ENCODE measurements around the gene PKNOX2. TPM values are rescaled to one million over a fixed set of nuclear protein-coding genes. Genes with fewer than 3 reads are reported as not detected.

PKNOX2 gene
- total RNA-seq, 1 donor from 2014 or later, result not detected

DNA sequence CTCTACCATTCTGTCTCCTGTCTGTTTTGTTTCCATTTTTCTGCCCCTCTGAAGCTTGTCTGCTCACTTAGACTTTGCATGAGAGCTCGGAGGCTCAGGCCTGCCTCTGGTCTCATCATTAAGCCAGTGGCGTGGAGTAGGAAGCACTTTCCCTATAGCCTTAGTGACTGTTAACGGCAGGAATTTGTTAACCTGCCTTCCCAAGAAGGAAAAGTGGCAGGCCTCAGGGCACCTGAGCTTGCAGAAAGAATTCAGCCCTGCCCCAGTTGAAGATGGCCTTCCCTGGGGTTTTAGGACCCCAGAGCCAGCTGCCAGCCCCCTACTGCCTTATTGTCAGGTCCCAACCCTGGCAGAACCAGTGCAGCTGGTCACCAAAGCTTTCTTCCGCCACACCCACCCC is 93.2 kb downstream of the PKNOX2 start:
- intact Hi-C loops (cut with micrococcal nuclease), result no loop called here

GRCh38 chr11:125258291-125259032 is 93.9 kb downstream of the PKNOX2 start:
- intact Hi-C loops (cut with micrococcal nuclease), result no loop called here

DNA sequence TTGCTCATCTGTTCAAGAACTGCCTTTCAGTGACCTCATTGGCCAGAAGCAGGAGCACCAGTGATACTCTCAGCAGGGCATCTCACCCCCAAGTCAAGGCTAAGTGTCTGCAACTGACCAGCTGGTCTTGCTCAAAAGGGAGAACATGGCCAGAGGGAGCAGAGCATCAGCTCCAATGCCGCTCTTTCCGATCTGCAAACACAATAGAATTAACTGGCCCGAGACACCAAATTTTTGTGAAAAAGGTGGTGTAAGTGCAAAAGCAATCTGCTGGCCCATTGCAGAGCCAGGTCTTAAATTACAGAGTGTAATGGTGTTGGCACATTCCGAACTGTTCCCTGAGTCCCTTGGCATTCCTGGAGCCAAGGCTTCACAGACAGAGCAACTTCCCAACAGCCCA is 97.0 kb downstream of the PKNOX2 start:
- intact Hi-C loops (cut with micrococcal nuclease), result no loop called here

- intact Hi-C loops (cut with micrococcal nuclease), result no loop called here
Observed at GRCh38 chr11:125262194-125262829, 97.8 kb downstream of the PKNOX2 start.

DNA sequence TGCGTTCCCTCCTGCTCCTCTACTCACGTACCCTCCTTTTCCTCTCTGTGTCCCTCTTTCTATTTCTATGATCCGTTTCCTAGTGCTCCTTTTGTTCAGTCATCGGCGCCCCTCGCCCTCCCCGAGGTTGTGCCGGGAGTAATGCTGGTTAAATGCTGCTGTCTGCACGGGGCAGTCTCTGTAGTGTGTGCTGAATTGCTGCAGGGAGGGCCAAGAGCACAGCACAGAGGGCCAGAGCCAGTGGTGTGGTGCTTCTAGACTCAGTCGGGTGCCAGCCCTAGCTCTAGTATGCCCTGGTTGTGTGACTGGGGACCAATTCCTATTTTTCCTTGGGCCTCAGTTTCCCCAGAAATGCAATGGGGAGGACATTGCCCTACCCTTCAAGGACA is 98.3 kb downstream of the PKNOX2 start:
- intact Hi-C loops (cut with micrococcal nuclease), result no loop called here

GRCh38 chr11:125263268-125263790 is 98.8 kb downstream of the PKNOX2 start:
- intact Hi-C loops (cut with micrococcal nuclease), result no loop called here

- intact Hi-C loops (cut with micrococcal nuclease), result no loop called here
Observed at GRCh38 chr11:125264100-125265022, 99.8 kb downstream of the PKNOX2 start.

DNA sequence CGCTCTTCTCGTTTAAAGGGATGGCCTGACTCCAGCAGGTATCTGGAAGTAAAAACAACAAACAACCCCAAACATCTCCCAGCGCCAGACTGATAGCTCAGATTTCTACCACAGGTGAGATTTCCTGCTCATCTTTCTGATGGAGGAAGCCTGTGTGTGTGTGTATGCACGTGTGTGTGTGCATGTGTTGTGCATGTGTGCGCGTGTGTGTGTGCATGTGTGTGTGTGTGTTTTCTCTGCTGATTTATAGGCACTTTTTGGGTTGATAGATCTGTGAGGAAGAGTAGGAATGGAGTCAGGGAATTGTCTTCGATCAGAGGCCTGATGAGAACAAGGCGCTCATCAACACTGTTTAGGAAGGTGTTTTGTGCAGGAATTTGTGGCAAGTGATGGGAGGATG is 103.0 kb downstream of the PKNOX2 start:
- intact Hi-C loops (cut with micrococcal nuclease), result no loop called here

DNA sequence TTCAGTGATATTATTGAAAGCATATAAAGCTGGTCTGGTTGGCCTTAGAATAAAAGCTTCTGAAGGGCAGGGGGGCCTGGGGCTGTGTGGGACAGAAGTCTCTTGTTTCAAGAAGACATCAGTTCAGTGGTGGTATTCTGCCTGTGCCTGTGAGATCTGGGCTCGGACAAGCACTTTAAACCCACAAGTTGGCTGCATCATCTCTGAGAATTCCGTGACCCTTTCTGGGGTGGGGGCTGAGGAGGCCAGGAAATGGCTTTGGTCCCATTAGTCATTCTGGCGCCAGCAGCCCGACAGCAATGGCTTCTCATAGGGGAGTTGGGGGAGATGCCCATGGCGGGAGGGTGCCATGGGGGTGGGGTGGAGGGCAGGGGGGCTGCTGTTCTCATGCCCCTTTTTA is 104.1 kb downstream of the PKNOX2 start:
- intact Hi-C loops (cut with micrococcal nuclease), result no loop called here

DNA sequence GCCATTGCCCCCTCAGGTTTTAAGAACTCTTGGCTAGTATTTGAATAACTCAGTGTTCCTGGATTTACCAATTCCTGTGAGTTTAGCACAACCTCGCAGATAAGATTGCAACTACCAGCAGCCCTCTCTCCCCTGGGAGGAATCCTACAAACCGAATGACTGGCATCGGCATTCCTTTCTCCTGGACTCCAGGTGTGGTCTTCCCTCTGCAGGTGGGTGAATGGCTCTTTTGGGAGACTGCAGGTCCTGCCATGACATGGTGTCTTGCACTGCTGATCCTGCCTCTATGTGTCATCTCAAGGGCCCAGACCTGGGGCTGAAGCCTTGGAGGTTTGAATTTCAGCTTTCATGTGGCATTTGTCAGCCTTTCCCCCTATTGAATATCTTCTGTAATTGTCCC is 105.6 kb downstream of the PKNOX2 start:
- intact Hi-C loops (cut with micrococcal nuclease), result no loop called here

- intact Hi-C loops (cut with micrococcal nuclease), result no loop called here
Observed at GRCh38 chr11:125270711-125271110, 106.2 kb downstream of the PKNOX2 start.

GRCh38 chr11:125271483-125272091 is 107.0 kb downstream of the PKNOX2 start:
- intact Hi-C loops (cut with micrococcal nuclease), result no loop called here

GRCh38 chr11:125272092-125272491 is 107.5 kb downstream of the PKNOX2 start:
- intact Hi-C loops (cut with micrococcal nuclease), result no loop called here

DNA sequence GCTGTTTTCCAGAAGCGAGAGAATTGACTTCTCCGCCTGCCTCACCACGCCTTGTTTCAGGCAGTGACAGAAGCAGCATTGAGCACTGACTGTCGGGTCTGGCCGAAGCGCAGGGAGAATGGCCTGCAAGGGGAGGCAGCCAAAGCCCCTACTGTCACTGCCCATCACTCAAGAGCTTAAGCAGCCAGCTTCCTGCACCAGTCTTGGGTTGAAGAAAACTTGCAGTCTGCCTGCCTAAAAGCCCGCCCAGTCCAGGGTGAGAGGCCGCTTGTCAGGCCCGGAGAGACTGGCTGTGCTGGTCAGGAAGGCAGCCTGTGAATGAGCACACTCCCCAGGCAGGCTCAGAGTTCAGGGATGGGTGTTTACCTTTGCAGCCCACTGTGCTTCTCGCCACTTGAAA is 108.3 kb downstream of the PKNOX2 start:
- intact Hi-C loops (cut with micrococcal nuclease), result no loop called here

DNA sequence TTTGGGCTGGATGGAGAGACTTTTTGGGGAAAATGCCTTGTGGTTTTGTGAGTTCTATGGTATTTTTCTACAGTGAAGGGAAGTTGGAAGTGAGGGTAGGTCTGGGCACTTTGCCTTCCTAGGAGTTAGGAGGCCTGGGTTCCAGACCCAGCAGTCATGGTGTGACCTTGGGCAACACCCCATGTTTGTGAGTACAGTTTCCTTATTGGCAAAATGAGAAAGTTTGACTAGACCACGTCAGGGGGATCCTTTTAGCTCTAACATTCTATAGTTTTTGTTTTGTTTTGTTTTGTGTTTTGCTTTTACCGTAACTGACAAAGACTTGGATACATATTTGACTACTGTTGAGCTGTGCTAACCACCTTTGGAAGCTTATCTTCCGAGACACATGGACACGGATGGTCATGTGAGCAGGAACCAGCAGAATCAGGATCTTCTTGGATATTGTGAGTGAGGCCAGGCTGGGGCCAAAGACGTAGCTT is 109.0 kb downstream of the PKNOX2 start:
- intact Hi-C loops (cut with micrococcal nuclease), result no loop called here

- intact Hi-C loops (cut with micrococcal nuclease), result no loop called here
Observed at GRCh38 chr11:125274309-125274708, 109.8 kb downstream of the PKNOX2 start.

DNA sequence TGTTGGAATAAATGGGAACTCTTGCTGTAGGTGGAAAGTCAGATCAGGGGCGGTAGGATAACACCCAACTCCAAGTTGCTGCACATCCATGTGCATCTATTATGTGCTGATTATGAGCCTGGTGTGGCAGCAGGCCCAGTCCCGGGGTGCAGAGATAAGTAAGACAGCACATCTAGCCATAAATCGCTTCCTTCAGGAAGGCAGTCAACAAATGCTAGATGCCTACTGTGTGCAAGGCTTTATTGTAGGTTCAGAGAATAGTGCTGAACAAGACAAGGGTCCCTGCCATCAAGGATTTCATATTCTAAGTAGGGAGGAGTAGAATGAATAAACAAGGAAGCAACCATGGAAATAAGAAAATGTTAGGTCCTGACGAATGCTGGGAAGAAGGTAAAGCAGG is 110.2 kb downstream of the PKNOX2 start:
- intact Hi-C loops (cut with micrococcal nuclease), result no loop called here

DNA sequence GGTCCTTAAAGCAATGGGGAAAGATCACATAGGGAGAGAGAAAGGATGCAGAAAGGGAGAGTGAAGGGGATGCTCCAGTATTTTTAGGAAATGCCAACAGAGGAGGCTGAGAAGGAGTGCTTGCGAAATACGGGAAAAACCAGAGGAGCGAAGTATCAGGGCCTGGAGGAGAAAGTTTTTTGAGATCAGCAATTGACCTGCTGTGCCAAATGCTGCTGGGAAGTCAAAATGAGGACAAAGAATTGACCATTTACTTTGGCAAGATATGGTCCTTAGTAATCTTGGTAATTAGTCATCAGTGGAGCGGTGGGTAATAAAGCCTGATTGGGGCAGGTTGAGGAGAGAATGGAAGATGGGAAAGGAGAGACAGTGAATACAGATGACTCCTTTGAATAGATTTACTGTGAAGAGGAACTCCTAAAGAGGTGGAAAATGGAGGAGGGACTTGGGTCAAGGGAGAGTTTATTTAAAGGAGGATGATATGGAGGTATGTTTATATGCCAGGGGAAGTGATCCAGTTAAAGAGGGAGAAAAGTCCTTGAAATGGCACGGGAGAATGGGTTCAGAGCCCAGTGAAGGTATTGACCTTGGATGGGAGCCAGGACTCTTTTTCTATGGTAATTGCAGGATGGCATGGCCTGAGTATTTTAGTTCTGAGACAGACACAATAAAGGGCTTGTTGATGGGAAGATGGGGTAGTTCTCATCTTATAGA is 111.5 kb downstream of the PKNOX2 start:
- intact Hi-C loops (cut with micrococcal nuclease), result no loop called here

DNA sequence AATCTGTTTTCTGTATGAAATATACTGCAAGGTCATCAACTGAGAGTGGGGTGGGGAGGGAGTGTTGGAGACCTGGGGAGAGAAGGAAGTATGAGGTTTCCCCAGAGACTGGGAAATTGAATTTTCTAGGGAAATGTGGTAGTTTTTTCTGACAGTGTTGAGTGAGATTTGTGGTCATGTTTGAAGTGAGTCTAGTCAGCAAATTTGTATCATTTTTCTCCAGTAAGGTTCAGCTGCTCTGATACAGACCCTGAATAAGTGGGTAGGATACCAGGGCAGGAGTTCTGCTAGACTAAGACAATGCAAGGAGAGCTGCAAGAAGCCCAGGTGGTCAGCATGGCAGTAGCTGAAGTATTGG is 112.0 kb downstream of the PKNOX2 start:
- intact Hi-C loops (cut with micrococcal nuclease), result no loop called here

- intact Hi-C loops (cut with micrococcal nuclease), result no loop called here
Observed at GRCh38 chr11:125279676-125280418, 115.3 kb downstream of the PKNOX2 start.

Measured in T-helper 1 cell treated with Interleukin-12 subunit alpha and Interleukin-12 subunit beta and Interleukin-4 antibody, amounts not matched to agents 30 ng/mL and 1 ng/mL, for 36 hours (primary cell).